Neuronal stem cell (in vitro differentiated cells): ENCODE data around the gene STARD7.
"Not testable (repeated sequence)": the region's sequence is repeated elsewhere in the genome, so short reads cannot be mapped to it uniquely, and the experiment has no call there.

Experiments used
- DNase-seq: peaks from one replicate; pipeline ENCODE4 v3.0.0-alpha.2; 2013; ENCODE audit warnings: low spot score
- H2AFZ ChIP-seq: one replicate; pipeline ENCODE4 v1.6.1; 2013; ENCODE audit warnings: mild to moderate bottlenecking, low read length, inconsistent platforms
- H2AK5ac ChIP-seq: 2 replicates; pipeline ENCODE4 v1.6.1; 2013; ENCODE audit warnings: low read depth, mild to moderate bottlenecking, inconsistent platforms, low read length, moderate library complexity, mixed read lengths
- H2BK120ac ChIP-seq: 2 replicates; pipeline ENCODE4 v1.6.1; 2013; ENCODE audit warnings: low read depth, mild to moderate bottlenecking, inconsistent platforms, low read length, moderate library complexity, mixed read lengths
- H2BK12ac ChIP-seq: one replicate; pipeline ENCODE4 v1.6.1; 2013; ENCODE audit warnings: low read length, inconsistent platforms
- H2BK15ac ChIP-seq: 2 replicates; pipeline ENCODE4 v1.6.1; 2013; ENCODE audit warnings: mild to moderate bottlenecking, low read length, inconsistent platforms, mixed read lengths
- H2BK5ac ChIP-seq: one replicate; pipeline ENCODE4 v1.6.1; 2013; ENCODE audit warnings: inconsistent platforms, mild to moderate bottlenecking, low read length, moderate library complexity
- H3K14ac ChIP-seq: one replicate; pipeline ENCODE4 v1.6.1; 2013; ENCODE audit warnings: low read length, inconsistent platforms
- H3K18ac ChIP-seq: 2 replicates; pipeline ENCODE4 v1.6.1; 2013; ENCODE audit warnings: low read length, inconsistent platforms
- H3K23ac ChIP-seq: 2 replicates; pipeline ENCODE4 v1.6.1; 2013; ENCODE audit warnings: low read depth, mild to moderate bottlenecking, mixed read lengths, low read length, inconsistent platforms; ENCODE audit not compliant: poor library complexity
- H3K27ac ChIP-seq: replicated peaks from 3 replicates; pipeline ENCODE4 v1.5.1; 2013; ENCODE audit warnings: low read length, inconsistent platforms
- H3K27me3 ChIP-seq, 3 experiments: 2 replicates each; pipeline ENCODE4 v1.6.1; 2013; ENCODE audit warnings: low read length in 3 of 3, mild to moderate bottlenecking in 2 of 3, inconsistent platforms in 1 of 3, low read depth in 1 of 3, mixed read lengths in 1 of 3, moderate library complexity in 1 of 3; ENCODE audit not compliant: control insufficient read depth in 3 of 3, insufficient read depth in 3 of 3
- H3K36me3 ChIP-seq, 2 donors: replicated peaks in 1 of 2; 2 replicates each; pipeline ENCODE4 v1.6.1; 2013; ENCODE audit warnings: low read length in 2 of 2; ENCODE audit not compliant: control insufficient read depth in 2 of 2, insufficient read depth in 2 of 2
- H3K4ac ChIP-seq: 2 replicates; pipeline ENCODE4 v1.6.1; 2013; ENCODE audit warnings: inconsistent platforms, mild to moderate bottlenecking, low read length, moderate library complexity
- H3K4me1 ChIP-seq, 2 donors: 1 replicate in 1 of 2; 2 replicates in 1 of 2; pipeline ENCODE4 v1.6.1; 2013; ENCODE audit warnings: low read length in 2 of 2, low read depth in 1 of 2; ENCODE audit not compliant: control insufficient read depth in 2 of 2, insufficient read depth in 1 of 2
- H3K4me2 ChIP-seq: one replicate; pipeline ENCODE4 v1.6.1; 2013; ENCODE audit warnings: mild to moderate bottlenecking, low read length, inconsistent platforms; ENCODE audit not compliant: insufficient read depth, poor library complexity, severe bottlenecking
- H3K4me3 ChIP-seq, 2 donors: 2 replicates each; pipeline ENCODE4 v1.5.1; 2013; ENCODE audit warnings: low read length in 2 of 2, mild to moderate bottlenecking in 2 of 2, inconsistent platforms in 1 of 2, moderate library complexity in 1 of 2
- H3K79me1 ChIP-seq: one replicate; pipeline ENCODE4 v1.6.1; 2013; ENCODE audit warnings: low read depth, mild to moderate bottlenecking, inconsistent platforms, low read length, moderate library complexity
- H3K9ac ChIP-seq: one replicate; pipeline ENCODE4 v1.6.1; 2013; ENCODE audit warnings: mild to moderate bottlenecking, low read depth, low read length, inconsistent platforms; ENCODE audit not compliant: poor library complexity
- H3K9me3 ChIP-seq, 2 donors: replicated peaks in 1 of 2; 2 replicates each; pipeline versions ENCODE3 to v1.6.1; 2013; ENCODE audit warnings: low read length in 2 of 2, mild to moderate bottlenecking in 2 of 2, inconsistent platforms in 1 of 2, low read depth in 1 of 2, mixed read lengths in 1 of 2, moderate library complexity in 1 of 2; ENCODE audit not compliant: control insufficient read depth in 2 of 2, insufficient read depth in 1 of 2
- H4K8ac ChIP-seq: one replicate; pipeline ENCODE4 v1.6.1; 2013; ENCODE audit warnings: low read depth, mild to moderate bottlenecking, inconsistent platforms, low read length, moderate library complexity
- H4K91ac ChIP-seq: one replicate; pipeline ENCODE4 v1.6.1; 2013; ENCODE audit warnings: low read length, low read depth, mild to moderate bottlenecking, inconsistent platforms; ENCODE audit not compliant: poor library complexity
- WGBS, 2 donors: extraction: QIAGEN DNeasy Blood & Tissue Kit; methylation state at CpG; one replicate each; pipeline ENCODE4 v1.1.7; 2013; ENCODE audit warnings: missing lambda C conversion rate in 2 of 2, mixed read lengths in 1 of 2; ENCODE audit not compliant: insufficient read length in 2 of 2, insufficient replicate concordance in 1 of 2; ENCODE audit errors: extremely low coverage in 2 of 2; 5-methylcytosine and 5-hydroxymethylcytosine counted together

The STARD7 gene

DNA sequence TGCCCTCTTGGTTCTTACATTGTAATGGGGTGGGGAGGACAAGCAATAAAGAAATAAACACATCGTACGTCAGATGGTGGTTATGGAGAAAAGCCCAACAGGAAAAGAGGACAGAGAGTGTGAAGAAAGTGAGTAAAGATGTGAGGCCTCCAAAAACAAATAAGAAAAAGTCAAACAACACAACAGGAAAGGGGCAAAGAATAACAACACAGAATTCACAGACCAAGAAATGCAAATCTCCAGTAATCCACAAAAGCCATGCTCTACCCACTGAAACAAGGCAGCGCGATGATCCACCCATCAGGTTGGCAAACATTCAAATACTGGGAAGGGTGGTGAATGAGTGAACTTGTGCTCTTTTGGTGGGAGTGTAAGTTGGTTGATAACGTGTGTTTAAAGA lies 46.7 kb downstream of the STARD7 start:
- H3K4me1 ChIP-seq: peaks cover 2 to 11% of the 10 kb centered on the region in 2 donors
- H3K4me2 ChIP-seq: no peak overlapping the region
- no peak for DNase-seq
- no peaks in the 10 kb centered on the region for H3K27me3 ChIP-seq
- H3K14ac ChIP-seq: no peak overlapping the region
- H2BK12ac ChIP-seq: no peak overlapping the region
- H3K36me3 ChIP-seq: no peaks in the 10 kb centered on the region
- H2AK5ac ChIP-seq: no peak overlapping the region
- H2BK15ac ChIP-seq: no peak overlapping the region
- H3K9me3 ChIP-seq: peaks cover 0 to 2% of the 10 kb centered on the region in 2 donors
- H2AFZ ChIP-seq: no peak overlapping the region
- no peak overlapping the region for H4K8ac ChIP-seq
- no peak overlapping the region for H2BK5ac ChIP-seq
- H3K79me1 ChIP-seq: no peaks in the 10 kb centered on the region
- H2BK120ac ChIP-seq: no peak overlapping the region
- H3K9ac ChIP-seq: no peak overlapping the region
- H3K18ac ChIP-seq: no peak overlapping the region
- H3K23ac ChIP-seq: no peak overlapping the region
- no peak overlapping the region for H3K27ac ChIP-seq
- H3K4ac ChIP-seq: no peak overlapping the region
- no peak overlapping the region for H4K91ac ChIP-seq
- H3K4me3 ChIP-seq: no peak overlapping the region
- WGBS, 2 donors: no CpG with 5 or more reads among the region's 5 CpGs

DNA sequence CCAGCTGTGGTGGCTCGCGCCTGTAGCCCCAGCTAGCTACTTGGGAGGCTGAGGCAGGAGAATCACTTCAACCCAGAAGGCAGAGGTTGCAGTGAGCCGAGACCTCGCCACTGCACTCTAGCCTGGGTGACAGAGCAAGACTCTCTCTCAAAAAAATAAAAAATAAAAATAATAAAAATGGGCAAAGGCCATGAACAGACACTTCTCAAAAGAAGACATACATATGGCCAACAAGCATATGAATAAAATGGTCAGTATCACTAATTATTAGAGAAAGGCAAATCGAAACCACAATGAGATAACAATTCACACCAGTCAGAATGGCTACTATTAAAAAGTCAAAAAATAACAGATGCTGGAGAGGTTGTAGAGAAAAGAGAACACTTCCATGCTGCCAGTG lies 48.3 kb downstream of the STARD7 start:
- no CpG with 5 or more reads among the region's 5 CpGs for WGBS, 2 donors
- not testable (repeated sequence) for H2BK12ac ChIP-seq, H3K4me2 ChIP-seq

DNA sequence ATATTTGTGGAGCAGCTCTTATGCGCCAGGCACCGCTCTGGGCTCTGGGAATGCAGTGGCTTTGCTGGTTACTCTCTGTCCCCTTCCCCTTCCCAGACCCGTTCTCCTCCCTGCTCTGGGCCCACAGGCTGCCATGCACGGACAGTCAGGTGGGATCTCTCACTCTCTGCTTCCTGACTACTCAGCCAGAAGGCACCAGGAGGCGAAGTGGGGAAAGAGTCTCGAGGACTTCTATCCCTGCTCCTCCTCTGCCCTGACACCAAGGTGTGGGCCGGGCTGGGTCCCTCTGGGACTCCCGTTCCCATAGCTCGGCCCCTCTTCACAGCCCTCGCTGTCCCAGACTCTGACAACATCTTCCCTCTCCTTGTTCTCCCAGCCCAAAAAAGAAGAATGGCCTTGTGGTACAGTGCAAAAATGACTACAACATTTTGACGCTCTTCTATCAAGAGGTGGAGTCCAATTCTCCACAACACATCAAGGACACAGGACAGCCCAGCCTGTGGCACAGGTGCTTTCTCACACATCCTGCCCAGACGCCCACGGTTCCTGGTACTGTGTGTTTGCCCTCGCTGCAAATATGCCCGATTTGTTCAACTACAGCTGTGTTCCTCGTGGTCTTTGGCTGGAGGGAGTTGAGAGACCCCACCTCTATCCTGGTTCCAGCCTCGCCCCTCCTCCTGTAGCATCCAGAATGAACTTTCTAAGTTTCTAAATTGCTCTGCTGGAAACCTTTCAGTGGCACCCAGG lies 49.4 kb downstream of the STARD7 start:
- H3K27ac ChIP-seq: no peak overlapping the region
- no peak overlapping the region for H3K14ac ChIP-seq
- peaks cover 0 to 2% of the 10 kb centered on the region in 2 donors for H3K9me3 ChIP-seq
- no peak overlapping the region for H3K4me2 ChIP-seq
- H3K23ac ChIP-seq: no peak overlapping the region
- H4K8ac ChIP-seq: no peak overlapping the region
- no peak overlapping the region for H3K4ac ChIP-seq
- WGBS, 2 donors: no CpG with 5 or more reads among the region's 17 CpGs
- peak overlapping the region; percentile 73 for H2AFZ ChIP-seq
- no peak overlapping the region for H4K91ac ChIP-seq
- DNase-seq: no peak
- no peak overlapping the region for H2BK12ac ChIP-seq
- H3K27me3 ChIP-seq: no peaks in the 10 kb centered on the region
- H2BK5ac ChIP-seq: no peak overlapping the region
- no peaks in the 10 kb centered on the region for H3K36me3 ChIP-seq
- H2BK15ac ChIP-seq: no peak overlapping the region
- no peak overlapping the region for H2BK120ac ChIP-seq
- H3K4me1 ChIP-seq: peaks cover 2 to 11% of the 10 kb centered on the region in 2 donors
- H3K4me3 ChIP-seq: no peak overlapping the region
- no peak overlapping the region for H3K9ac ChIP-seq
- no peaks in the 10 kb centered on the region for H3K79me1 ChIP-seq
- H3K18ac ChIP-seq: no peak overlapping the region
- no peak overlapping the region for H2AK5ac ChIP-seq

More for the DNA sequence above, 48.3 kb downstream of the STARD7 start:
- not testable (repeated sequence) for H3K4me3 ChIP-seq, H3K14ac ChIP-seq, H2BK5ac ChIP-seq, H3K9me3 ChIP-seq, H2AK5ac ChIP-seq, H2AFZ ChIP-seq, H3K18ac ChIP-seq, H3K27ac ChIP-seq, H3K36me3 ChIP-seq, H2BK15ac ChIP-seq, H3K79me1 ChIP-seq, H3K23ac ChIP-seq, H2BK120ac ChIP-seq, H4K8ac ChIP-seq, H3K27me3 ChIP-seq, DNase-seq, H3K4ac ChIP-seq, H3K9ac ChIP-seq, H4K91ac ChIP-seq
- H3K4me1 ChIP-seq: peaks cover 2 to 11% of the 10 kb centered on the region in 2 donors

GRCh38 chr2:96158554-96158940 lies 50.1 kb downstream of the STARD7 start:
- no peaks in the 10 kb centered on the region for H3K36me3 ChIP-seq

More at GRCh38 chr2:96158554-96158940, 50.1 kb downstream of the STARD7 start:
- no peak overlapping the region for H3K27ac ChIP-seq
- no peak overlapping the region for H4K8ac ChIP-seq
- no peak overlapping the region for H3K23ac ChIP-seq
- peak overlapping the region; percentile 43 for H2BK5ac ChIP-seq
- peaks cover 0 to 2% of the 10 kb centered on the region in 2 donors for H3K9me3 ChIP-seq
- H3K4me2 ChIP-seq: no peak overlapping the region
- no peaks in the 10 kb centered on the region for H3K79me1 ChIP-seq
- peak overlapping the region; percentile 73 for H2AFZ ChIP-seq
- no peak overlapping the region for H3K14ac ChIP-seq
- H3K18ac ChIP-seq: peak overlapping the region; percentile 84
- peak overlapping the region; percentile 61 for H2AK5ac ChIP-seq
- peak overlapping the region; percentile 85 for H4K91ac ChIP-seq
- H3K27me3 ChIP-seq: no peaks in the 10 kb centered on the region
- peak overlapping the region; percentile 35 for H2BK120ac ChIP-seq
- H2BK15ac ChIP-seq: peak overlapping the region; percentile 63
- no CpG with 5 or more reads among the region's 14 CpGs for WGBS, 2 donors
- H2BK12ac ChIP-seq: no peak overlapping the region
- H3K4ac ChIP-seq: no peak overlapping the region
- peak overlapping the region; percentile 12 for H3K9ac ChIP-seq
- no peak for DNase-seq
- H3K4me3 ChIP-seq: no peak overlapping the region
- H3K4me1 ChIP-seq: peaks cover 2 to 8% of the 10 kb centered on the region in 2 donors
